Stimulated activated CD8-positive, alpha-beta memory T cell treated with anti-CD3 and anti-CD28 coated beads, Interleukin-4, amount 100 ng/mL, for 24 hours (primary cell): ENCODE measurements around the gene PCBP2.

Experiments used
- DNase-seq: peaks from one replicate; pipeline ENCODE4 v3.0.0-alpha.2; 2020; ENCODE audit warnings: low read depth

Gene PCBP2

GRCh38 chr12:53495903-53496751 is 44.2 kb downstream of the PCBP2 start:
- no peak for DNase-seq

- DNase-seq: no peak
Measured at GRCh38 chr12:53496752-53497032, 44.8 kb downstream of the PCBP2 start.

GRCh38 chr12:53497461-53497860 is 45.6 kb downstream of the PCBP2 start:
- no peak for DNase-seq

GRCh38 chr12:53498235-53498630 is 46.3 kb downstream of the PCBP2 start:
- no peak for DNase-seq

GRCh38 chr12:53499266-53500141 is 47.6 kb downstream of the PCBP2 start, which contains the start of gene MAP3K12:
Gene MAP3K12 (minus strand): TSS chr12:53499458. CDS start chr12:53487391, 12,067 bp downstream.
- peak; percentile 53 for DNase-seq

GRCh38 chr12:53500142-53500775 is 48.4 kb downstream of the PCBP2 start:
- no peak for DNase-seq

GRCh38 chr12:53500776-53501614 is 49.1 kb downstream of the PCBP2 start, which contains the start of gene TARBP2:
Gene TARBP2 (plus strand): TSS chr12:53501283. CDS start chr12:53501409, 126 bp downstream.
- DNase-seq: peak; percentile 94

- no peak for DNase-seq
Measured at GRCh38 chr12:53501615-53502181, 49.8 kb downstream of the PCBP2 start.

- DNase-seq: no peak
Measured at GRCh38 chr12:53502331-53502730, 50.4 kb downstream of the PCBP2 start.

GRCh38 chr12:53502983-53503728 is 51.3 kb downstream of the PCBP2 start:
- no peak for DNase-seq

- DNase-seq: no peak
Measured at GRCh38 chr12:53504004-53504920, 52.4 kb downstream of the PCBP2 start.

GRCh38 chr12:53505086-53505485 is 53.2 kb downstream of the PCBP2 start:
- DNase-seq: no peak

GRCh38 chr12:53505555-53506449 is 53.9 kb downstream of the PCBP2 start:
- DNase-seq: no peak

- DNase-seq: no peak
Measured at GRCh38 chr12:53506450-53506785, 54.5 kb downstream of the PCBP2 start.

GRCh38 chr12:53506881-53507602 is 55.1 kb downstream of the PCBP2 start, which contains the start of gene NPFF:
Gene NPFF (minus strand): TSS chr12:53507484. CDS start chr12:53507474, 10 bp downstream.
- no peak for DNase-seq

- DNase-seq: no peak
Measured at GRCh38 chr12:53507603-53507885, 55.6 kb downstream of the PCBP2 start.

GRCh38 chr12:53508534-53509170 is 56.8 kb downstream of the PCBP2 start:
- DNase-seq: peak; percentile 69
